GM12878 (cell line): Measurements from ENCODE around the gene FNDC3B. TPM values are rescaled to one million over a fixed set of nuclear protein-coding genes. Genes with fewer than 3 reads are reported as not detected.

Experiments
- ATAC-seq: fragments of 200-7000 bp; cut with Tn5 transposase; 3 replicates; pipeline ENCODE4 v1.9.1; 2020; ENCODE audit warnings: mild to moderate bottlenecking, moderate library complexity
- BruUV-seq: library from RNA; stranded (reverse); fragments of 400-500 nt; replicated peaks from 2 replicates; lab custom pipeline; 2021; lab: Mats Ljungman, UMichigan
- CTCF ChIA-PET: fragments of 300-600 bp; sonication (Branson Sonifier 250); formaldehyde crosslinking; extraction: SDS; loops from one replicate; lab custom pipeline; 2021; ENCODE audit warnings: inconsistent platforms; lab: Yijun Ruan, JAX
- POLR2A ChIA-PET: fragments of 350-600 bp; formaldehyde crosslinking; extraction: SDS; loops from one replicate; lab custom pipeline; 2021; ENCODE audit warnings: inconsistent platforms; lab: Charles Lee
- RAD21 ChIA-PET: fragments of 300-600 bp; sonication (Branson Sonifier 250); formaldehyde crosslinking; loops from one replicate; lab custom pipeline; 2023; ENCODE audit warnings: antibody characterized with exemption; ENCODE audit not compliant: unreplicated experiment; lab: Charles Lee
- SMC1A ChIA-PET: fragments of 300-600 bp; sonication (Branson Sonifier 250); formaldehyde crosslinking; loops from one replicate; lab custom pipeline; 2023; ENCODE audit not compliant: unreplicated experiment, uncharacterized antibody; lab: Charles Lee
- DNase-seq: peaks from one replicate; pipeline ENCODE4 v3.0.0-alpha.2; 2011; ENCODE audit warnings: low read depth, low spot score
- FAIRE-seq: peaks from 3 replicates; lab custom pipeline; 2011; peaks lifted over from hg19 to GRCh38; lab: Jason Lieb, UNC
- H2AFZ ChIP-seq: 2 replicates; pipeline ENCODE4 v1.6.0; 2011; ENCODE audit warnings: low read depth, low read length, control low read depth; ENCODE audit not compliant: control insufficient read depth
- H3K27ac ChIP-seq: 2 replicates; pipeline ENCODE4 v1.5.1; 2011; ENCODE audit warnings: control low read depth; ENCODE audit not compliant: control insufficient read depth, insufficient read depth
- H3K27me3 ChIP-seq, 2 experiments: replicated peaks in 1 of 2; 2 replicates each; pipeline versions ENCODE4 v1.6.0 to v1.6.1; 2011; ENCODE audit warnings: low read length in 1 of 2; ENCODE audit not compliant: control insufficient read depth in 2 of 2, insufficient read depth in 2 of 2
- H3K36me3 ChIP-seq, 2 experiments: 2 replicates each; pipeline ENCODE4 v1.5.1; 2011; ENCODE audit warnings: low read length in 1 of 2; ENCODE audit not compliant: control insufficient read depth in 2 of 2, insufficient read depth in 2 of 2
- H3K4me1 ChIP-seq: 2 replicates; pipeline ENCODE4 v1.6.1; 2011; ENCODE audit warnings: mild to moderate bottlenecking, low read length, moderate library complexity, mixed read lengths; ENCODE audit not compliant: control insufficient read depth, insufficient read depth
- H3K4me2 ChIP-seq: 2 replicates; pipeline ENCODE4 v1.6.0; 2011; ENCODE audit warnings: control low read depth; ENCODE audit not compliant: control insufficient read depth, insufficient read depth
- H3K4me3 ChIP-seq: fragments of 200-600 bp; sonication (generic); 2 replicates; pipeline ENCODE4 v1.5.1; 2016
- H3K79me2 ChIP-seq: 2 replicates; pipeline ENCODE4 v1.6.0; 2011; ENCODE audit warnings: low read length; ENCODE audit not compliant: control insufficient read depth, insufficient read depth
- H3K9ac ChIP-seq: 2 replicates; pipeline ENCODE4 v1.8.0; 2011; ENCODE audit warnings: low read length, control low read depth, mixed read lengths; ENCODE audit not compliant: control insufficient read depth, insufficient read depth
- H3K9me3 ChIP-seq: replicated peaks from 3 replicates; pipeline ENCODE4 v1.5.1; 2011; ENCODE audit warnings: mild to moderate bottlenecking, low read length; ENCODE audit not compliant: control insufficient read depth, insufficient read depth
- H4K20me1 ChIP-seq: 2 replicates; pipeline ENCODE4 v1.6.0; 2011; ENCODE audit not compliant: control insufficient read depth, insufficient read depth
- JUND ChIP-seq: IDR thresholded peaks from 2 replicates; pipeline ENCODE4 v1.6.1; 2012; ENCODE audit warnings: low read depth, mild to moderate bottlenecking, low read length, improper control_type of control experiment, moderate library complexity
- LARP7 ChIP-seq: fragments of 450-650 bp; IDR thresholded peaks from 2 replicates; pipeline ENCODE4 v1.6.1; 2017; ENCODE audit warnings: mild to moderate bottlenecking
- PKNOX1 ChIP-seq: fragments of 450-650 bp; IDR thresholded peaks from 2 replicates; pipeline ENCODE4 v1.6.1; 2016; ENCODE audit warnings: mild to moderate bottlenecking
- POLR2A ChIP-seq: IDR thresholded peaks from 2 replicates; pipeline ENCODE4 v1.6.1; 2011; ENCODE audit warnings: low read depth, mild to moderate bottlenecking, low read length
- POLR2AphosphoS2 ChIP-seq: IDR thresholded peaks from 2 replicates; pipeline ENCODE4 v1.6.1; 2011; ENCODE audit warnings: low read depth, mild to moderate bottlenecking, low read length, improper control_type of control experiment, moderate library complexity
- RAD21 ChIP-seq: IDR thresholded peaks from 2 replicates; pipeline ENCODE4 v1.6.1; 2011; ENCODE audit warnings: mild to moderate bottlenecking, low read depth, low read length, moderate library complexity; ENCODE audit not compliant: insufficient read depth
- RAD51 ChIP-seq: fragments of 450-650 bp; IDR thresholded peaks from 2 replicates; pipeline ENCODE4 v1.6.1; 2016; ENCODE audit warnings: moderate library complexity, mild to moderate bottlenecking, inconsistent platforms
- SMC3 ChIP-seq: IDR thresholded peaks from 2 replicates; pipeline ENCODE4 v1.6.1; 2011; ENCODE audit warnings: low read length, improper control_type of control experiment, borderline replicate concordance
- SP1 ChIP-seq: IDR thresholded peaks from one replicate; pipeline ENCODE4 v1.6.1; 2011; ENCODE audit warnings: low read depth, low read length
- SREBF2 ChIP-seq: IDR thresholded peaks from 2 replicates; pipeline ENCODE4 v1.6.1; 2012; ENCODE audit warnings: mild to moderate bottlenecking, low read length
- TARDBP ChIP-seq: IDR thresholded peaks from 2 replicates; pipeline ENCODE4 v1.6.1; 2016; ENCODE audit warnings: borderline replicate concordance
- TCF7 ChIP-seq: IDR thresholded peaks from 2 replicates; pipeline ENCODE4 v1.6.1; 2014; ENCODE audit warnings: antibody characterized with exemption, borderline replicate concordance
- ZBED1 ChIP-seq: IDR thresholded peaks from 2 replicates; pipeline ENCODE4 v1.6.1; 2016; ENCODE audit warnings: borderline replicate concordance
- ZNF207 ChIP-seq: fragments of 450-650 bp; IDR thresholded peaks from 2 replicates; pipeline ENCODE4 v1.6.1; 2014; ENCODE audit warnings: antibody characterized with exemption, mild to moderate bottlenecking, borderline replicate concordance
- WGBS: methylation state at CpG from one replicate; pipeline ENCODE4 v1.1.6; 2016; ENCODE audit warnings: low lambda C conversion rate; ENCODE audit not compliant: insufficient replicate concordance, insufficient coverage; ENCODE audit errors: missing lambda C conversion rate; 5-methylcytosine and 5-hydroxymethylcytosine counted together
- in situ Hi-C: fragments of 300-500 bp; cut with MboI; formaldehyde crosslinking; loops from 9 replicates; pipeline ENCODE4 v1.14.3; 2018; ENCODE audit warnings: mixed read lengths
- intact Hi-C: fragments of 100-400 bp; cut with micrococcal nuclease; formaldehyde crosslinking; loops from one replicate; pipeline ENCODE4 v1.14.2; 2022; ENCODE audit not compliant: unreplicated experiment
- polyA plus RNA-seq, 11 experiments: library from polyadenylated mRNA; depleted of rRNA in 4 of 11; unstranded in 6 of 11; stranded (reverse) in 5 of 11; fragments of >200 nt; fragmentation: Nextera tagmentation in 4 of 11; fragmentation: Illumina TruSeq in 1 of 11; extraction: Ambion mirVana in 4 of 11; extraction: Trizol in 1 of 11; gene quantifications; 1 replicate in 1 of 11; 2 replicates in 10 of 11; pipeline versions ENCODE4 v1.2.1 to v1.2.3, GENCODE V29; 2011 to 2016; ENCODE audit warnings: inconsistent platforms in 2 of 11, missing spikeins in 2 of 11, low read depth in 1 of 11
- total RNA-seq, 4 experiments: library from RNA; depleted of rRNA in 3 of 4; stranded (reverse); fragments of >200 nt in 3 of 4; fragmentation: Illumina TruSeq in 1 of 4; extraction: Trizol in 1 of 4; gene quantifications; 2 replicates each; pipeline versions ENCODE4 v1.2.1 to v1.2.3, GENCODE V29; 2013 to 2021
- TF ChIP-seq, protein P1 (sequence below): IDR thresholded peaks from 2 replicates; pipeline ENCODE4 v1.6.1; 2011; ENCODE audit warnings: borderline replicate concordance, low read depth, mild to moderate bottlenecking, moderate library complexity, mixed read lengths, low read length; ENCODE audit not compliant: insufficient read depth; ENCODE audit errors: extremely low read length
- TF ChIP-seq, protein P2 (sequence below), 3 experiments: IDR thresholded peaks in 2 of 3; conservative IDR thresholded peaks in 1 of 3; 2 replicates each; pipeline ENCODE4 v1.5.1; 2011; ENCODE audit warnings: low read depth in 3 of 3, low read length in 3 of 3, mild to moderate bottlenecking in 3 of 3, control low read depth in 2 of 3, moderate library complexity in 2 of 3, inconsistent platforms in 1 of 3, mixed read lengths in 1 of 3; ENCODE audit not compliant: control insufficient read depth in 2 of 3, insufficient read depth in 1 of 3; ENCODE audit errors: extremely low read depth in 1 of 3

FNDC3B gene
- total and polyA plus RNA-seq, 10 of the 15 experiments (the other 5 are each of a cell fraction or from before 2014, with no cell fraction given) = 7.9 to 35.0 (median 18.5) TPM

- TF ChIP-seq, protein P1, sequence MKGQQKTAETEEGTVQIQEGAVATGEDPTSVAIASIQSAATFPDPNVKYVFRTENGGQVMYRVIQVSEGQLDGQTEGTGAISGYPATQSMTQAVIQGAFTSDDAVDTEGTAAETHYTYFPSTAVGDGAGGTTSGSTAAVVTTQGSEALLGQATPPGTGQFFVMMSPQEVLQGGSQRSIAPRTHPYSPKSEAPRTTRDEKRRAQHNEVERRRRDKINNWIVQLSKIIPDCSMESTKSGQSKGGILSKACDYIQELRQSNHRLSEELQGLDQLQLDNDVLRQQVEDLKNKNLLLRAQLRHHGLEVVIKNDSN = no peak
- TF ChIP-seq ZBED1 = no peak
- TF ChIP-seq JUND = no peak
- no peak for TF ChIP-seq POLR2AphosphoS2
- no peak for TF ChIP-seq SREBF2
- no peak for TF ChIP-seq ZNF207
Observed at GRCh38 chr3:172340583-172340982, 301.2 kb downstream of the FNDC3B start (continued).

- ChIA-PET RAD21 (interaction anchor here (0.6 to 2.7 kb wide), 25 partner anchors 9 to 1293 kb away, joined by 3 to 23 read pairs (median 4); no protein-coding TSS in a partner anchor), POLR2A (no interaction called here), CTCF (interaction anchor here (0.6 to 5.4 kb wide), 54 partner anchors 9 to 1380 kb away, joined by 3 to 85 read pairs (median 4); no protein-coding TSS in a partner anchor), SMC1A (interaction anchor here (0.6 to 2.5 kb wide), 36 partner anchors 9 to 776 kb away, joined by 3 to 20 read pairs (median 4); no protein-coding TSS in a partner anchor)
- Histone ChIP-seq H3K4me1 (no peaks in the 10 kb centered on the region), H2AFZ (no peak overlapping the region), H3K9me3 (no peaks in the 10 kb centered on the region), H3K27me3 (no peaks in the 10 kb centered on the region)
- peak; percentile 92 for ATAC-seq
- in situ Hi-C loops = loop anchor here (25.0 kb wide), 1 partner anchor 321 kb away; no protein-coding TSS in a partner anchor
- DNase-seq = peak; percentile 24
- WGBS = 26% methylated on average over 4 of the region's 4 CpGs
- TF ChIP-seq RAD21 (peak; percentile 73), POLR2A (no peak), TARDBP (no peak), PKNOX1 (peak; percentile 80), SMC3 (peak; percentile 66), TCF7 (no peak), SP1 (no peak), RAD51 (no peak), LARP7 (no peak)
- TF ChIP-seq, protein P2, sequence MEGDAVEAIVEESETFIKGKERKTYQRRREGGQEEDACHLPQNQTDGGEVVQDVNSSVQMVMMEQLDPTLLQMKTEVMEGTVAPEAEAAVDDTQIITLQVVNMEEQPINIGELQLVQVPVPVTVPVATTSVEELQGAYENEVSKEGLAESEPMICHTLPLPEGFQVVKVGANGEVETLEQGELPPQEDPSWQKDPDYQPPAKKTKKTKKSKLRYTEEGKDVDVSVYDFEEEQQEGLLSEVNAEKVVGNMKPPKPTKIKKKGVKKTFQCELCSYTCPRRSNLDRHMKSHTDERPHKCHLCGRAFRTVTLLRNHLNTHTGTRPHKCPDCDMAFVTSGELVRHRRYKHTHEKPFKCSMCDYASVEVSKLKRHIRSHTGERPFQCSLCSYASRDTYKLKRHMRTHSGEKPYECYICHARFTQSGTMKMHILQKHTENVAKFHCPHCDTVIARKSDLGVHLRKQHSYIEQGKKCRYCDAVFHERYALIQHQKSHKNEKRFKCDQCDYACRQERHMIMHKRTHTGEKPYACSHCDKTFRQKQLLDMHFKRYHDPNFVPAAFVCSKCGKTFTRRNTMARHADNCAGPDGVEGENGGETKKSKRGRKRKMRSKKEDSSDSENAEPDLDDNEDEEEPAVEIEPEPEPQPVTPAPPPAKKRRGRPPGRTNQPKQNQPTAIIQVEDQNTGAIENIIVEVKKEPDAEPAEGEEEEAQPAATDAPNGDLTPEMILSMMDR (IDR thresholded peaks at IDR 0.05 in 2 of 3, conservative IDR thresholded peaks at IDR 0.05 in 1 of 3; ENCODE audit: control insufficient read depth in 2 of 3, extremely low read depth in 1 of 3, insufficient read depth in 1 of 3, low read depth in 3 of 3, low read length in 3 of 3) = peak; percentile 53 to 67 (median 59); a peak in 5 of 6 replicates
- TF ChIP-seq, all 136 proteins: peak for 4
- no peak overlapping the region for H3K4me2 ChIP-seq
- peaks cover 13 to 32% of the 10 kb centered on the region in 2 experiments for H3K36me3 ChIP-seq
- no peak overlapping the region for H3K9ac ChIP-seq
- H4K20me1 ChIP-seq = no peaks in the 10 kb centered on the region
- no peak overlapping the region for H3K4me3 ChIP-seq
- H3K79me2 ChIP-seq = no peaks in the 10 kb centered on the region
- intact Hi-C loops = loop anchor here (1.0 to 5.0 kb wide), 3 partner anchors 304 to 507 kb away; partner anchors contain the start of gene FNDC3B
- peak; percentile 90 for FAIRE-seq
- no TSS peak for BruUV-seq
- no peak overlapping the region for H3K27ac ChIP-seq
Observed at GRCh38 chr3:172341482-172342059, 302.2 kb downstream of the FNDC3B start.
